ENCODE measurements around the gene E4F1. TPM values are rescaled to one million over a fixed set of nuclear protein-coding genes. Genes with fewer than 3 reads are reported as not detected.

The E4F1 gene
- total and polyA plus RNA-seq, 2 experiments from 2014 or later: 13.5 to 32.7 TPM

GRCh38 chr16:2276368-2277195 lies 53.2 kb downstream of the E4F1 start:
- Histone ChIP-seq H3K79me2 (ENCODE audit: insufficient read depth) (peaks cover 3% of the 10 kb centered on the region; the same call in 1 of the 2 replicates), H4K20me1 (ENCODE audit: insufficient read depth) (no peaks in the 10 kb centered on the region), H3K27me3 (replicated peaks; ENCODE audit: insufficient read depth) (no peaks in the 10 kb centered on the region), H3K9me2 (ENCODE audit: insufficient read depth) (no peaks in the 10 kb centered on the region), H3K4me3 (no peak overlapping the region), H3K36me3 (ENCODE audit: low read depth) (no peaks in the 10 kb centered on the region), H2AFZ (no peak overlapping the region), H3F3A (ENCODE audit: insufficient read depth) (no peaks in the 10 kb centered on the region), H3K4me1 (ENCODE audit: insufficient read depth) (no peaks in the 10 kb centered on the region), H3K9me3 (ENCODE audit: low read depth) (no peaks in the 10 kb centered on the region), H3K4me2 (ENCODE audit: unreplicated experiment) (no peak overlapping the region), H3K27ac (no peak overlapping the region), H3K9ac (no peak overlapping the region)
- 82 to 84% methylated on average over 24 to 26 of the region's 26 CpGs for WGBS, 2 experiments (ENCODE audit: low coverage in 1 of 2, low lambda C conversion rate in 2 of 2, missing lambda C conversion rate in 2 of 2)
- TF ChIP-seq EZH2phosphoT487 (IDR thresholded peaks at IDR 0.05; ENCODE audit: insufficient read depth, low read depth) (no peak), EZH2 (IDR thresholded peaks at IDR 0.05; ENCODE audit: insufficient read depth, poor library complexity, severe bottlenecking) (no peak)
- in situ Hi-C loops (cut with MboI): no loop called here
- no peak for DNase-seq

DNA sequence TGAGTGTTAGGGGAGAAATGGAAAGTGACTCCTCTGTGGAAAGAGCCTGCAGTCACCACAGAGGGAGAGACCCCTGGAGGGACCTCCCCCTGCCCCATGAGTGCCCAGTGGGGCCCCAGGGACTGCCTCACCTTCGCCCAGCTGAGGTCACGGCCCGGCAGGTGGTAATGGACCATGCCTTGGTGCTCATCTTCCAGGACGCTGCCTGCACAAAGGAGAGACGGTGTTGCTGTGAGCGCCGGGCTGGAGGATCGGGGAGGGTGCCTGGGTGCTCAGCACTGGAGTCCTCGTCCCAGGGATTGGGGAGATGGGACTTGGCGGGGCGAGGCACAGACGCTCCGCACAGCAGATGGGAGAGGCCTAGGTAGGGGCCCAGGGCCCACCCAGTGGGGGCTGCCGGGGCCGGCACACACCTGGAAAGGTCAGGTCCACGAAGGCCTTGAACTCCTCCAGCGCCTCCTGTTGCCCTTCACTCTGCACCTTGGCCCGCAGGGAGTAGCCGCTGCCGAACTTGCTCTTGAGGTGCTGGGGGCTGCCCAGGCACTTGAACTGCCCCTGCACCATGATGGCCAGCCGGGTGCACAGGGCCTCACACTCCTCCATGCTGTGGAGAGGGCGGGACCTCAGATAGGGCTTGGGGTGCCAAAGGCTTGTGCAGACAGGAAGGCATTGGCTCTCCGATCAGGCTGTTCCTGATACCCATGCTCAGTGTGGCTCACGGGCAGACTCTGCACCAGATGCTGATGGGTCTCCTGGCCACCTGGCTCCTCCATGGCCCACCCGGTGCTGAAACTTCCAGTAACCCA lies 54.3 kb downstream of the E4F1 start:
- in situ Hi-C loops (cut with MboI): no loop called here

GRCh38 chr16:2278272-2278608 lies 54.8 kb downstream of the E4F1 start:
- Histone ChIP-seq H4K20me1 (ENCODE audit: insufficient read depth) (no peaks in the 10 kb centered on the region), H3K4me3 (no peak overlapping the region), H3K27ac (no peak overlapping the region), H3F3A (ENCODE audit: insufficient read depth) (no peaks in the 10 kb centered on the region), H3K36me3 (ENCODE audit: low read depth) (no peaks in the 10 kb centered on the region), H3K79me2 (ENCODE audit: insufficient read depth) (no peaks in the 10 kb centered on the region), H2AFZ (no peak overlapping the region), H3K4me2 (ENCODE audit: unreplicated experiment) (no peak overlapping the region), H3K9ac (no peak overlapping the region), H3K27me3 (replicated peaks; ENCODE audit: insufficient read depth) (no peaks in the 10 kb centered on the region), H3K4me1 (ENCODE audit: insufficient read depth) (no peaks in the 10 kb centered on the region), H3K9me2 (ENCODE audit: insufficient read depth) (no peaks in the 10 kb centered on the region), H3K9me3 (ENCODE audit: low read depth) (no peaks in the 10 kb centered on the region)
- no peak for DNase-seq
- WGBS, 2 experiments (ENCODE audit: low coverage in 1 of 2, low lambda C conversion rate in 2 of 2, missing lambda C conversion rate in 2 of 2): 87 to 92% methylated on average over 10 to 14 of the region's 14 CpGs
- in situ Hi-C loops (cut with MboI): no loop called here
- no peak for TF ChIP-seq EZH2 (IDR thresholded peaks at IDR 0.05; ENCODE audit: insufficient read depth, poor library complexity, severe bottlenecking)
- no peak for TF ChIP-seq EZH2phosphoT487 (IDR thresholded peaks at IDR 0.05; ENCODE audit: insufficient read depth, low read depth)

More for the DNA sequence above, 54.3 kb downstream of the E4F1 start:
- Histone ChIP-seq H3K4me3 (no peak overlapping the region), H4K20me1 (ENCODE audit: insufficient read depth) (no peaks in the 10 kb centered on the region), H3K79me2 (ENCODE audit: insufficient read depth) (no peaks in the 10 kb centered on the region), H3K9ac (no peak overlapping the region), H3F3A (ENCODE audit: insufficient read depth) (no peaks in the 10 kb centered on the region), H3K36me3 (ENCODE audit: low read depth) (no peaks in the 10 kb centered on the region), H3K4me2 (ENCODE audit: unreplicated experiment) (no peak overlapping the region), H3K9me3 (ENCODE audit: low read depth) (no peaks in the 10 kb centered on the region), H3K27ac (no peak overlapping the region), H3K27me3 (replicated peaks; ENCODE audit: insufficient read depth) (no peaks in the 10 kb centered on the region), H3K9me2 (ENCODE audit: insufficient read depth) (no peaks in the 10 kb centered on the region), H3K4me1 (ENCODE audit: insufficient read depth) (no peaks in the 10 kb centered on the region), H2AFZ (no peak overlapping the region)
- no peak for TF ChIP-seq EZH2phosphoT487 (IDR thresholded peaks at IDR 0.05; ENCODE audit: insufficient read depth, low read depth)
- no peak for TF ChIP-seq EZH2 (IDR thresholded peaks at IDR 0.05; ENCODE audit: insufficient read depth, poor library complexity, severe bottlenecking)
- 77 to 81% methylated on average over 23 to 24 of the region's 25 CpGs for WGBS, 2 experiments (ENCODE audit: low coverage in 1 of 2, low lambda C conversion rate in 2 of 2, missing lambda C conversion rate in 2 of 2)
- no peak for DNase-seq

GRCh38 chr16:2278956-2279800 lies 55.8 kb downstream of the E4F1 start:
- TF ChIP-seq EZH2phosphoT487 (IDR thresholded peaks at IDR 0.05; ENCODE audit: insufficient read depth, low read depth): no peak
- TF ChIP-seq EZH2 (IDR thresholded peaks at IDR 0.05; ENCODE audit: insufficient read depth, poor library complexity, severe bottlenecking): no peak
- DNase-seq: no peak
- Histone ChIP-seq H3K9me2 (ENCODE audit: insufficient read depth) (no peaks in the 10 kb centered on the region), H3K27me3 (replicated peaks; ENCODE audit: insufficient read depth) (no peaks in the 10 kb centered on the region), H3K36me3 (ENCODE audit: low read depth) (no peaks in the 10 kb centered on the region), H3K9me3 (ENCODE audit: low read depth) (no peaks in the 10 kb centered on the region), H3K4me1 (ENCODE audit: insufficient read depth) (no peaks in the 10 kb centered on the region), H2AFZ (no peak overlapping the region), H3K9ac (no peak overlapping the region), H3K27ac (no peak overlapping the region), H4K20me1 (ENCODE audit: insufficient read depth) (no peaks in the 10 kb centered on the region), H3K79me2 (ENCODE audit: insufficient read depth) (no peaks in the 10 kb centered on the region), H3F3A (ENCODE audit: insufficient read depth) (no peaks in the 10 kb centered on the region), H3K4me2 (ENCODE audit: unreplicated experiment) (no peak overlapping the region), H3K4me3 (no peak overlapping the region)
- 80% methylated on average over 25 of the region's 26 CpGs for WGBS, 2 experiments (ENCODE audit: low coverage in 1 of 2, low lambda C conversion rate in 2 of 2, missing lambda C conversion rate in 2 of 2)
- in situ Hi-C loops (cut with MboI): no loop called here
